Raji (cell line): Measurements from ENCODE around the gene NR1H2.
A peak's percentile ranks its signal among the peaks of the same experiment; 100 is the strongest.

Experiments used
- POLR2A ChIP-seq: IDR thresholded peaks from 2 replicates; pipeline ENCODE4 v1.6.1; 2011; ENCODE audit warnings: low read depth, low read length, control low read depth; ENCODE audit not compliant: insufficient read depth

The NR1H2 gene

DNA sequence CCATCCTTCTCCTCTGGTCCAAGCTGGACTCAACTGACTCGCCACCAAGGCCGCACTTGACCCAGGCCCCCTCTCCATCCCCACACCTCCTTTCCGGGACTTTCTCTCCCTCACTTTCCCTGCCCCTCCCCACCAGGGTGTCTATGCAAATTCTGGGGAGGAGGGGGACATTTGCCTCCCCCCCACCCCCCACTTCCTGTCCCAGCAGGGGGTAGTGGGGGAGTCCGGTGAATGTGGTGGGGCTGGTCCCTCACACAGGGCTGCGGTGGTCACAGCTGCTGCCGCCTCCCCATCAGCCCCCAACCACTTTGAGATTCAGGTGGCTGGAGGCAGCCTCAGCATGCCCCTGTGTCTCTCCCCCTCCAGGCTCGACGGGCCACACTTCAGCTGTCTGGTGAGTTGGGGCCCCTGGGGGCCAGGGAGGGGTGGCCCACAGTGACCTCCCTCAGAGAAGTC is 43.4 kb downstream of the NR1H2 start:
- TF ChIP-seq POLR2A, result peak; percentile 74

DNA sequence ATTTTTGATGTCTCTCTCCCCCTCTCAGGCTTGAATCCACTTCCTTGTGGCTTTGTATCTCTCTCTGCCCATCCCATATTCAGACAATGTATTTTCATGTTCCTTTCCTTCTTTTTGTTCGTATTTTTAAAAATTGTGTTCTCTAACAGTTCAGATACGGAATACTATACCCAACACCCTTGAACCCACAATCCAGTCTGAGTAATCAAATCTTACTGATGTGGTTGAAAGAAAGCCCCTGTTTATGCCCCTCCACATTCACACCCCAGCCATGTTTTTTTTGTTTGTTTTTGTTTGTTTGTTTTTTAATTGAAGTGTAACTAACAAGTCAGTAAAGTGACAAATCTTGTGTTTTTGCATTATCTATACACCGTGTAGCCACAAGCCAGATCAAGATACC is 43.9 kb downstream of the NR1H2 start:
- no peak for TF ChIP-seq POLR2A

GRCh38 chr19:50420808-50421207 is 44.6 kb downstream of the NR1H2 start:
- no peak for TF ChIP-seq POLR2A

DNA sequence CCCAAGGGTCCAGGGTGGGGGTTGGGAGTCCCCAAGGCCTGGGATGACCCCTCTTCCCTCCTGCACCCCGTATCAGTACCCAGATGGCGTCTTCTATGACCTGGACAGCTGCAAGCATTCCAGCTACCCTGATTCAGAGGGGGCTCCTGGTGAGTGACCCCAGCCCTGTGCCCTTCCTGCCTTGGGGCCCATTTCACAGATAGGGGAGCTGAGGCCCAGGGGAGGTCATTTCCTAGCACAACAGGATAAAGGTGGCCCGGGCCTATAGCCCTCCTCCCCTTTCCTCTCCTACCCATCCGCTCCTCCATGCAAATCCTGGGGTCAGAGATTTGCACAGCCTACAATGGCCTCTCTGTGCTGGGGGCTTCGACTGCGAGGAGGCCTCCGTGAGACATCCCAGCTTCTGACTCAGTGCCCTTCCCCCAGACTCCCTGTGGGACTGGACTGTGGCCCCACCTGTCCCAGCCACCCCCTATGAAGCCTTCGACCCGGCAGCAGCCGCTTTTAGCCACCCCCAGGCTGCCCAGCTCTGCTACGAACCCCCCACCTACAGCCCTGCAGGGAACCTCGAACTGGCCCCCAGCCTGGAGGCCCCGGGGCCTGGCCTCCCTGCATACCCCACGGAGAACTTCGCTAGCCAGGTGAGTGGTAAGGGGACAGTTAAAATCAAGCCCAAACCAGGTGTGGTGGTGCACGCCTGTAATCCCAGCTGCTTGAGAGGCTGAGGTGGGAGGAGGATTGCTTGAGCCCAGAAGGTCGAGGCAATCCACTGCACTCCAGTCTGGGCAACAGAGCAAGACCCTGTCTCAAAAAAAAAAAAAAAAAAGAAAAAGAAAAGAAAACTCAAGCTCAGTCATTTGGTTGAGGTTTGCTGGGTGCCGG is 46.4 kb downstream of the NR1H2 start:
- no peak for TF ChIP-seq POLR2A

- no peak for TF ChIP-seq POLR2A
Observed at GRCh38 chr19:50423279-50424113, 47.2 kb downstream of the NR1H2 start.

DNA sequence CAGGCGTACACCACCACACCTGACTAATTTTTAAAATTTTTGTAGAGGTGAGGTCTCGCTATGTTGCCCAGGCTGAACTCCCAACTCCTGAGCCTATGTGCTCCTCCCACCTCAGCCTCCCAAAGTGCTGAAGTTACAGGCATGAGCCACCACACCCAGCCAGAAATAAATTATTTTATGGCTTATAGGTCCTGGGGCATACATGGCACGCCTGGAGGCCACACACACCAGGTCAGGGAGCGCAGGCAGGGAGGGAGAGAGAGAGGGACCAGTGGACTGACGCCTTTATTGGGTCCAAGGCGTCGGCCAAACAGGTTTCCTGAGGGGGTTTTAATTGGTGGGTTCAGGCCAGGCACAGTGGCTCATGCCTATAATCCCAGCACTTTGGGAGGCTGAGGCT is 49.3 kb downstream of the NR1H2 start:
- no peak for TF ChIP-seq POLR2A

DNA sequence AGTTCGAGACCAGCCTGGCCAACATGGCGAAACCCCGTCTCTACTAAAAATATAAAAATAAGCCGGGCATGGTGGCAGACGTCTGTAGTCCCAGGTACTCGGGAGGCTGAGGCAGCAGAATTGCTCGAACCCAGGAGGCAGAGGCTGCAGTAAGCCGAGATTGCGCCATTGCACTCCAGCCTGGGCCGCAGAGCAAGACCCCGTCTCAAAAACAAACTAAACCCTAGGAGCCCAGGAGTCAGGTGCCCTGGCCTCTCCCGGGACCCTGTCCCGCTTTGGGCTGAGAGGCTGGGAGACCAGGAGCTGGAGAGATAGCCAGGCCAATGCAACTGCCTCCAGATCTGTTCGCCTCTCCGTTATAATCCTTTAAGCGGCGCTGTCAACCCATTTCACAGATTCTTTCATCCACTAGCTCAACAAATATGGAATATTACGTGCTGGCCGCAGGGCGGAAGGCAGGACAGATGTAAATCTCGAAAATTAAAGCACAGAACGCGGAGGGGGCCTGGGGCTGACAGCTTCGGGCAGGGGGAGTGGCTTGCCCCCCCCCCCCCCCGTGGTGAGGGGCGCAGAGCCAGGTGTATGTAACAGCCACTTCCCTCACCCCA is 51.2 kb downstream of the NR1H2 start:
- no peak for TF ChIP-seq POLR2A

DNA sequence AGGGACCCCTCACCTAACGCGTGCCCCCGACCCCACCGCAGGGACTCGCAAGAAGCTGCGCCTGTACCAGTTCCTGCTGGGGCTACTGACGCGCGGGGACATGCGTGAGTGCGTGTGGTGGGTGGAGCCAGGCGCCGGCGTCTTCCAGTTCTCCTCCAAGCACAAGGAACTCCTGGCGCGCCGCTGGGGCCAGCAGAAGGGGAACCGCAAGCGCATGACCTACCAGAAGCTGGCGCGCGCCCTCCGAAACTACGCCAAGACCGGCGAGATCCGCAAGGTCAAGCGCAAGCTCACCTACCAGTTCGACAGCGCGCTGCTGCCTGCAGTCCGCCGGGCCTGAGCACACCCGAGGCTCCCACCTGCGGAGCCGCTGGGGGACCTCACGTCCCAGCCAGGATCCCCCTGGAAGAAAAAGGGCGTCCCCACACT is 51.8 kb downstream of the NR1H2 start:
- TF ChIP-seq POLR2A, result no peak

DNA sequence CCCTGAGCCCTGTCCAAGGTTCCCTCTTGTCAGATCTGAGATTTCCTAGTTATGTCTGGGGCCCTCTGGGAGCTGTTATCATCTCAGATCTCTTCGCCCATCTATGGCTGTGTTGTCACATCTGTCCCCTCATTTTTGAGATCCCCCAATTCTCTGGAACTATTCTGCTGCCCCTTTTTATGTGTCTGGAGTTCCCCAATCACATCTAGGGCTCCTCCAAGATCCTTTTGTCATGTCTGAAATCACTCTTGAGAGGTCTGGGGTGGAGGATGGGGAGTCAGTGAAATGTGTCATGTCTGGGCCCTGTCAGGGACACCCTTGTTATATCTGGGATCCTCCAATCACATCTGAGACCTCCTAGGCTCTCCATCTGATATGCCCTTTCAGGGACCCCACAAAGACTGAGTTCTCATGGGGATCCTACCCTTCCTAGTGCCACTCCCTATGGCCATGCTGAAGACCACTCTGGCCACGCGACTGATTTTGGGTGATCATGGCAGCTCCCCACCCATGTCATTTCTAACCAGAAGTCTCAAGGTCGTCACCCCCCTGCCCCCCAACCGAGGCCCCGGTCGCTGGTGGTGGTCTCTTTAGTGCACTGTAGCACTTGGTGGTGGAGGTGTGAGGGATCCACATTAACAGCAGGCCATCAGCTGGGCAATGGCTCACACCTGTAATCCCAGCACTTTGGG is 52.7 kb downstream of the NR1H2 start:
- no peak for TF ChIP-seq POLR2A

DNA sequence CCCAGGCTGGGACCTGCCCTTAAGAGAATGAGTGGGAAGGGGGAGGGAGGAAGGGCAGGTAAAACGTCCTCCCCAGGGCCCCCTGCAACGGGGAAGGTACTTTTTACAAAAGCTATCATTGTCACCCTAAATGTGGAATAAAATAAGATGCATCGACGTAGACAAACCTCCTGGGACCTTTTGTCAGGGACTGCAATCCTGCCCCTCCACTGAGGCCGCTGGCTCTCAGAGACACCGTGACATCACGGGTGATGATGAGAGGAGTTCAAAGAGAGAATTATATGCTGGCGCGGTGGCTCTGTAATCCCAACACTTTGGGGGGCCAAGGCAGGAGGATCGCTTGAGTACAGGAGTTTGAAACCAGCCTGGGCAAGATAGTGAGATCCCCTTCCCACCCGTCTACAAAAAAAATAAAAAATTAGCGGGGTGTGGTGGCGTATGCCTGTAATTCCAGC is 54.7 kb downstream of the NR1H2 start:
- no peak for TF ChIP-seq POLR2A

GRCh38 chr19:50431343-50432220 is 55.3 kb downstream of the NR1H2 start:
- TF ChIP-seq POLR2A, result peak; percentile 80

- TF ChIP-seq POLR2A, result no peak
Observed at GRCh38 chr19:50432221-50433028, 56.2 kb downstream of the NR1H2 start, which contains the start of gene MYBPC2. MYBPC2 (plus strand) TSS chr19:50432892; CDS start chr19:50432954, 62 bp downstream.
